HCT116 (cell line): Measurements from ENCODE around the gene TRMT13. TPM values are rescaled to one million over a fixed set of nuclear protein-coding genes. Genes with fewer than 3 reads are reported as not detected.

Experiments
- ATAC-seq: fragments of 200-7000 bp; cut with Tn5 transposase; 2 replicates; pipeline ENCODE4 v1.9.1; 2020; ENCODE audit warnings: mild to moderate bottlenecking, moderate library complexity
- BruUV-seq: library from RNA; stranded (reverse); fragments of 400-500 nt; replicated peaks from 2 replicates; lab custom pipeline; 2021; lab: Mats Ljungman, UMichigan
- CTCF ChIA-PET: fragments of 300-600 bp; sonication (Branson Sonifier 250); formaldehyde crosslinking; loops from one replicate; lab custom pipeline; 2021; ENCODE audit warnings: antibody characterized with exemption; lab: Charles Lee
- POLR2A ChIA-PET: fragments of 300-600, 350-600 bp; sonication (Branson Sonifier 250); formaldehyde crosslinking; loops from one replicate; lab custom pipeline; 2021; ENCODE audit warnings: antibody characterized with exemption; lab: Charles Lee
- RAD21 ChIA-PET, 2 experiments: fragments of 300-600 bp; sonication (Branson Sonifier 250); formaldehyde crosslinking; loops; one replicate each; lab custom pipeline; 2023; ENCODE audit warnings: low total read pairs in 2 of 2; ENCODE audit not compliant: uncharacterized antibody in 2 of 2, unreplicated experiment in 2 of 2, low non-redundant PET in 1 of 2; lab: Charles Lee
- DNase-seq: peaks from one replicate; pipeline ENCODE4 v3.0.0-alpha.2; 2010; ENCODE audit warnings: low read depth, low spot score
- H2AFZ ChIP-seq: fragments of 200-600 bp; shearing (Covaris generic), sonication (generic); 2 replicates; pipeline ENCODE4 v1.6.1; 2017; ENCODE audit warnings: low read depth, mixed run types, mixed read lengths, antibody characterized with exemption, low read length; ENCODE audit not compliant: poor library complexity, severe bottlenecking
- H3K27ac ChIP-seq: 2 replicates; pipeline ENCODE4 v1.5.1; 2012; ENCODE audit warnings: low read depth, low read length
- H3K27me3 ChIP-seq: fragments of 200-600 bp; sonication (generic); 2 replicates; pipeline ENCODE4 v1.6.1; 2016; ENCODE audit warnings: mixed run types, low read length, mixed read lengths; ENCODE audit not compliant: insufficient read depth
- H3K36me3 ChIP-seq, 2 experiments: fragments of 200-500 bp in 1 of 2; fragments of 200-600 bp in 1 of 2; sonication (Bioruptor generic) in 1 of 2; sonication (generic) in 1 of 2; 2 replicates each; pipeline versions ENCODE4 v1.5.1 to v1.6.1; 2014 to 2016; ENCODE audit warnings: low read length in 2 of 2, inconsistent platforms in 1 of 2, mixed read lengths in 1 of 2, mixed run types in 1 of 2; ENCODE audit not compliant: insufficient read depth in 2 of 2, control insufficient read depth in 1 of 2
- H3K4me1 ChIP-seq, 2 experiments: fragments of 200-600 bp in 1 of 2; sonication (generic) in 1 of 2; 2 replicates each; pipeline versions ENCODE4 v1.5.1 to v1.6.1; 2012 to 2017; ENCODE audit warnings: low read length in 2 of 2, inconsistent platforms in 1 of 2, mild to moderate bottlenecking in 1 of 2, mixed read lengths in 1 of 2, mixed run types in 1 of 2, moderate library complexity in 1 of 2; ENCODE audit not compliant: insufficient read depth in 2 of 2, control insufficient read depth in 1 of 2
- H3K4me2 ChIP-seq: fragments of 200-600 bp; sonication (generic); 2 replicates; pipeline ENCODE4 v1.6.1; 2017; ENCODE audit warnings: mixed run types, low read length, mixed read lengths
- H3K4me3 ChIP-seq, 2 experiments: fragments of 200-600 bp in 1 of 2; sonication (generic) in 1 of 2; replicated peaks in 1 of 2; 2 replicates each; pipeline ENCODE4 v1.5.1; 2011 to 2016; ENCODE audit warnings: low read length in 2 of 2, control low read depth in 1 of 2, low read depth in 1 of 2, mild to moderate bottlenecking in 1 of 2, mixed read lengths in 1 of 2, mixed run types in 1 of 2
- H3K79me2 ChIP-seq: fragments of 200-600 bp; sonication (generic); 2 replicates; pipeline ENCODE4 v1.6.1; 2017; ENCODE audit warnings: mild to moderate bottlenecking, mixed run types, low read length, moderate library complexity, mixed read lengths; ENCODE audit not compliant: insufficient read depth
- H3K9ac ChIP-seq: fragments of 200-600 bp; sonication (generic); 2 replicates; pipeline ENCODE4 v1.6.1; 2016; ENCODE audit warnings: low read length, mixed read lengths
- H3K9me2 ChIP-seq: fragments of 200-600 bp; sonication (generic), shearing (Covaris generic); 2 replicates; pipeline ENCODE4 v1.6.1; 2017; ENCODE audit warnings: mixed run types, mild to moderate bottlenecking, moderate library complexity; ENCODE audit not compliant: insufficient read depth
- H3K9me3 ChIP-seq, 2 experiments: fragments of 200-500 bp in 1 of 2; fragments of 200-600 bp in 1 of 2; sonication (Bioruptor generic) in 1 of 2; sonication (generic) in 1 of 2; 2 replicates each; pipeline ENCODE4 v1.6.1; 2014 to 2017; ENCODE audit warnings: low read length in 2 of 2, mixed read lengths in 2 of 2, inconsistent platforms in 1 of 2, low read depth in 1 of 2, mild to moderate bottlenecking in 1 of 2, mixed run types in 1 of 2, moderate library complexity in 1 of 2; ENCODE audit not compliant: control insufficient read depth in 1 of 2, insufficient read depth in 1 of 2
- H4K20me1 ChIP-seq: fragments of 200-600 bp; sonication (generic), shearing (Covaris generic); 2 replicates; pipeline ENCODE4 v1.6.1; 2017; ENCODE audit warnings: mixed run types, mild to moderate bottlenecking, moderate library complexity; ENCODE audit not compliant: insufficient read depth
- CBX3 ChIP-seq: IDR thresholded peaks from 2 replicates; pipeline ENCODE4 v1.6.1; 2012; ENCODE audit warnings: low read depth
- CEBPB ChIP-seq: IDR thresholded peaks from 2 replicates; pipeline ENCODE4 v1.6.1; 2012; ENCODE audit warnings: low read depth
- CTCF ChIP-seq, 3 experiments: fragments of 200-600 bp in 1 of 3; sonication (generic) in 1 of 3; IDR thresholded peaks in 2 of 3; conservative IDR thresholded peaks in 1 of 3; 2 replicates each; pipeline ENCODE4 v1.5.1; 2012 to 2017; ENCODE audit warnings: low read depth in 2 of 3, low read length in 2 of 3, antibody characterized with exemption in 1 of 3, borderline replicate concordance in 1 of 3, control low read depth in 1 of 3, mild to moderate bottlenecking in 1 of 3, mixed read lengths in 1 of 3, mixed run types in 1 of 3, moderate library complexity in 1 of 3; ENCODE audit not compliant: insufficient read depth in 1 of 3
- EGR1 ChIP-seq: IDR thresholded peaks from 2 replicates; pipeline ENCODE4 v1.6.1; 2012; ENCODE audit warnings: low read depth
- EZH2 ChIP-seq: fragments of 200-600 bp; sonication (generic); IDR thresholded peaks from 2 replicates; pipeline ENCODE4 v1.6.1; 2017; ENCODE audit warnings: antibody characterized with exemption, mixed run types
- FOSL1 ChIP-seq: IDR thresholded peaks from 2 replicates; pipeline ENCODE4 v1.6.1; 2012; ENCODE audit warnings: low read depth
- POLR2A ChIP-seq: IDR thresholded peaks from 2 replicates; pipeline ENCODE4 v1.7.0; 2011; ENCODE audit warnings: borderline replicate concordance; ENCODE audit not compliant: insufficient read depth, insufficient read length; ENCODE audit errors: extremely low read depth
- POLR2AphosphoS5 ChIP-seq: IDR thresholded peaks from 2 replicates; pipeline ENCODE4 v1.6.1; 2011; ENCODE audit warnings: mild to moderate bottlenecking, low read depth, low read length, moderate library complexity
- RAD21 ChIP-seq: IDR thresholded peaks from 2 replicates; pipeline ENCODE4 v1.6.1; 2012; ENCODE audit warnings: low read depth, mild to moderate bottlenecking
- SRF ChIP-seq: IDR thresholded peaks from 2 replicates; pipeline ENCODE4 v1.6.1; 2012; ENCODE audit warnings: low read depth
- YY1 ChIP-seq: IDR thresholded peaks from 2 replicates; pipeline ENCODE4 v1.6.1; 2011; ENCODE audit warnings: low read length, low read depth, moderate library complexity, mild to moderate bottlenecking; ENCODE audit not compliant: insufficient replicate concordance; ENCODE audit errors: extremely low read depth
- ZFX ChIP-seq: fragments of 450-650 bp; IDR thresholded peaks from 2 replicates; pipeline ENCODE4 v1.6.1; 2017
- intact Hi-C: fragments of 100-400 bp; cut with micrococcal nuclease; formaldehyde crosslinking; loops from 2 replicates; pipeline ENCODE4 v1.10.0; 2022
- total RNA-seq: library from RNA; stranded (reverse); gene quantifications from one replicate; pipeline ENCODE4 v1.2.1, GENCODE V29; 2021; ENCODE audit not compliant: unreplicated experiment

Gene TRMT13
- total RNA-seq, 1 experiment from 2014 or later: 13.2 TPM

- no peak overlapping the region for H2AFZ ChIP-seq
- CTCF ChIA-PET: no interaction called here
- peaks cover 84% of the 10 kb centered on the region for H3K79me2 ChIP-seq
- peaks cover 10 to 14% of the 10 kb centered on the region in 2 experiments for H3K4me1 ChIP-seq
- no peak overlapping the region for H3K27ac ChIP-seq
- no peak overlapping the region for H3K4me2 ChIP-seq
- no TSS peak for BruUV-seq
- no peaks in the 10 kb centered on the region for H3K27me3 ChIP-seq
- DNase-seq (no peak), ATAC-seq (no peak)
- H3K4me3 ChIP-seq: no peak overlapping the region
- intact Hi-C loops: no loop called here
- H4K20me1 ChIP-seq: no peaks in the 10 kb centered on the region
- no peak overlapping the region for H3K9ac ChIP-seq
- no peaks in the 10 kb centered on the region for H3K9me3 ChIP-seq
- peaks cover 0 to 5% of the 10 kb centered on the region in 2 experiments; a peak in 1 of 4 replicates for H3K36me3 ChIP-seq
- POLR2A ChIA-PET: no interaction called here
- TF ChIP-seq EZH2 (no peak), EGR1 (no peak), FOSL1 (no peak)
- RAD21 ChIA-PET: no interaction called here
- H3K9me2 ChIP-seq: no peaks in the 10 kb centered on the region
These were observed 5.7 kb upstream of the TRMT13 start for GRCh38 chr1:100127226-100127625.

- H3K9me2 ChIP-seq: no peaks in the 10 kb centered on the region
- DNase-seq: no peak
- BruUV-seq: no TSS peak
- peak overlapping the region; percentile 80; the same call in 1 of the 2 replicates for H3K4me2 ChIP-seq
- ChIA-PET POLR2A (no interaction called here), CTCF (no interaction called here), RAD21 (interaction anchor here in 1 of 2 experiments (0.7 kb wide), 1 partner anchor 82 kb away, joined by 3 read pairs; no protein-coding TSS in a partner anchor)
- peaks cover 14 to 18% of the 10 kb centered on the region in 2 experiments for H3K4me1 ChIP-seq
- no peaks in the 10 kb centered on the region for H3K9me3 ChIP-seq
- TF ChIP-seq RAD21 (no peak), POLR2AphosphoS5 (no peak), CEBPB (no peak), SRF (no peak), YY1 (no peak), ZFX (no peak), POLR2A (no peak), FOSL1 (no peak), CBX3 (no peak), CTCF (IDR thresholded peaks at IDR 0.05 in 2 of 3, conservative IDR thresholded peaks at IDR 0.05 in 1 of 3; ENCODE audit: borderline replicate concordance in 1 of 3, insufficient read depth in 1 of 3, low read depth in 2 of 3, low read length in 2 of 3) (no peak), EGR1 (no peak)
- H3K4me3 ChIP-seq: no peak overlapping the region
- H3K79me2 ChIP-seq: peaks cover 94% of the 10 kb centered on the region
- no peaks in the 10 kb centered on the region for H3K27me3 ChIP-seq
- ATAC-seq: no peak
- no peak overlapping the region for H3K27ac ChIP-seq
- H2AFZ ChIP-seq: no peak overlapping the region
- no peaks in the 10 kb centered on the region for H4K20me1 ChIP-seq
- no peak overlapping the region for H3K9ac ChIP-seq
- intact Hi-C loops: loop anchor here (5.0 kb wide), 3 partner anchors 158 to 327 kb away; no protein-coding TSS in a partner anchor
- H3K36me3 ChIP-seq: no peaks in the 10 kb centered on the region
These were observed 2.3 kb upstream of the TRMT13 start for GRCh38 chr1:100130552-100131077.
